Sigmoid colon (tissue), 4 donors: Measurements from ENCODE around the gene PIRT.
A peak's percentile ranks its signal among the peaks of the same experiment; 100 is the strongest.

Experiments used
- EP300 ChIP-seq, 4 donors: sonication (generic); formaldehyde crosslinking; IDR thresholded peaks; one replicate each; pipeline ENCODE4 v1.6.1; 2017; ENCODE audit warnings: antibody characterized with exemption in 4 of 4
- POLR2AphosphoS5 ChIP-seq, 4 donors: sonication (generic); formaldehyde crosslinking; IDR thresholded peaks; one replicate each; pipeline ENCODE4 v1.6.1; 2017; ENCODE audit warnings: antibody characterized with exemption in 4 of 4
- TF ChIP-seq, protein P1 (sequence below), 4 experiments: fragments of 450-650 bp in 3 of 4; fragments of 200-600 bp in 1 of 4; IDR thresholded peaks; one replicate each; pipeline ENCODE4 v1.5.1; 2016 to 2019; ENCODE audit warnings: antibody characterized with exemption in 4 of 4, mild to moderate bottlenecking in 3 of 4, moderate library complexity in 2 of 4

DNA sequence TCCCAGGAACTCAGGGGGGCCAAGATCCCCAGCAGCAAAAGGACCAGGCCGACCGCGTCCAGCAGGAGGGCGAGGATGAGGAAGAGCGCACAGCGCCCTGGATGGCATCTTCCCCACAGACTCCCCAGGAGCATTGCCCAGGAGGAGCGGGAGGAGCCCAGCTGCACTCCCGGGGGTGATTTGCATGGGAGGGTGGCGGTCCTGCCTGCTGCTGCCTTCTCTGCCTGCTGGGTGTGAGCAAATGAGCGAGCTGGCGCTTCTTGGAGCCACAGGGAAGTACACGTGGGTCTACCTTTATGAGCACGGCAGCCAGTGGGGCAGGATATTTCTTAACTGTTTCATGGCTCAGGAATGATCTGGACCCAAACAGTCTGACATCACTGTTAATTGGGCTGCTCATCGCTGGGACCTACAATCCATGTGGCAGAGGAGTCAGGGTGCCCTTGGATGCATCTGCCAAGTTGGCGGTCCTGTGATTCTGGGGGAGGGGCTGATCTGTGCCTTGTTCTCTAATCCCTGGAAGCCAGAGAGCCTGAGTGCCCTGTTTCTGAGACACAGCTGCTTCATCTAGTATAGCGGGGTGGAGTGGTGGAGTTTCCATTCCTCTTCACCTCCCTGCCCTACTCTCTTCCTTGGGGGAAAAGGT lies 33.9 kb downstream of the PIRT start, which contains the start of gene TMEM238L:
- TF ChIP-seq POLR2AphosphoS5 (IDR thresholded peaks at IDR 0.05): peak in 1 of 4 donors; percentile 22
- TF ChIP-seq, protein P1, sequence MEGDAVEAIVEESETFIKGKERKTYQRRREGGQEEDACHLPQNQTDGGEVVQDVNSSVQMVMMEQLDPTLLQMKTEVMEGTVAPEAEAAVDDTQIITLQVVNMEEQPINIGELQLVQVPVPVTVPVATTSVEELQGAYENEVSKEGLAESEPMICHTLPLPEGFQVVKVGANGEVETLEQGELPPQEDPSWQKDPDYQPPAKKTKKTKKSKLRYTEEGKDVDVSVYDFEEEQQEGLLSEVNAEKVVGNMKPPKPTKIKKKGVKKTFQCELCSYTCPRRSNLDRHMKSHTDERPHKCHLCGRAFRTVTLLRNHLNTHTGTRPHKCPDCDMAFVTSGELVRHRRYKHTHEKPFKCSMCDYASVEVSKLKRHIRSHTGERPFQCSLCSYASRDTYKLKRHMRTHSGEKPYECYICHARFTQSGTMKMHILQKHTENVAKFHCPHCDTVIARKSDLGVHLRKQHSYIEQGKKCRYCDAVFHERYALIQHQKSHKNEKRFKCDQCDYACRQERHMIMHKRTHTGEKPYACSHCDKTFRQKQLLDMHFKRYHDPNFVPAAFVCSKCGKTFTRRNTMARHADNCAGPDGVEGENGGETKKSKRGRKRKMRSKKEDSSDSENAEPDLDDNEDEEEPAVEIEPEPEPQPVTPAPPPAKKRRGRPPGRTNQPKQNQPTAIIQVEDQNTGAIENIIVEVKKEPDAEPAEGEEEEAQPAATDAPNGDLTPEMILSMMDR (IDR thresholded peaks at IDR 0.05): no peak
- no peak for TF ChIP-seq EP300 (IDR thresholded peaks at IDR 0.05)
